ENCODE data around the gene CLASP2.

The CLASP2 gene

GRCh38 chr3:33557829-33558228 is 160.2 kb downstream of the CLASP2 start:
- TF ChIP-seq CTCF (IDR thresholded peaks at IDR 0.05; ENCODE audit: borderline replicate concordance, insufficient read depth, low read depth, low read length), result no peak
- H3K4me3 ChIP-seq (ENCODE audit: low read depth, low read length), result no peak overlapping the region

GRCh38 chr3:33557279-33557678 is 160.8 kb downstream of the CLASP2 start:
- H3K4me3 ChIP-seq (ENCODE audit: low read depth, low read length), result no peak overlapping the region
- no peak for TF ChIP-seq CTCF (IDR thresholded peaks at IDR 0.05; ENCODE audit: borderline replicate concordance, insufficient read depth, low read depth, low read length)

- TF ChIP-seq CTCF (IDR thresholded peaks at IDR 0.05; ENCODE audit: borderline replicate concordance, insufficient read depth, low read depth, low read length), result no peak
- H3K4me3 ChIP-seq (ENCODE audit: low read depth, low read length), result no peak overlapping the region
Observed at GRCh38 chr3:33547101-33547500, 171.0 kb downstream of the CLASP2 start.

- no peak for TF ChIP-seq CTCF (IDR thresholded peaks at IDR 0.05; ENCODE audit: borderline replicate concordance, insufficient read depth, low read depth, low read length)
- H3K4me3 ChIP-seq (ENCODE audit: low read depth, low read length), result no peak overlapping the region
Observed at GRCh38 chr3:33544126-33544525, 173.9 kb downstream of the CLASP2 start.

GRCh38 chr3:33543601-33544000 is 174.5 kb downstream of the CLASP2 start:
- H3K4me3 ChIP-seq (ENCODE audit: low read depth, low read length), result no peak overlapping the region
- TF ChIP-seq CTCF (IDR thresholded peaks at IDR 0.05; ENCODE audit: borderline replicate concordance, insufficient read depth, low read depth, low read length), result no peak

- H3K4me3 ChIP-seq (ENCODE audit: low read depth, low read length), result no peak overlapping the region
- TF ChIP-seq CTCF (IDR thresholded peaks at IDR 0.05; ENCODE audit: borderline replicate concordance, insufficient read depth, low read depth, low read length), result no peak
Observed at GRCh38 chr3:33541918-33542317, 176.1 kb downstream of the CLASP2 start.

GRCh38 chr3:33538678-33539339 is 179.2 kb downstream of the CLASP2 start:
- no peak for TF ChIP-seq CTCF (IDR thresholded peaks at IDR 0.05; ENCODE audit: borderline replicate concordance, insufficient read depth, low read depth, low read length)

More at GRCh38 chr3:33538678-33539339, 179.2 kb downstream of the CLASP2 start:
- no peak overlapping the region for H3K4me3 ChIP-seq (ENCODE audit: low read depth, low read length)

Data from GM12875 (cell line).